Measurements from ENCODE around the gene NOTCH1. TPM values are rescaled to one million over a fixed set of nuclear protein-coding genes. Genes with fewer than 3 reads are reported as not detected.

The NOTCH1 gene
- total RNA-seq, 1 experiment from 2014 or later, result 39.2 TPM

DNA sequence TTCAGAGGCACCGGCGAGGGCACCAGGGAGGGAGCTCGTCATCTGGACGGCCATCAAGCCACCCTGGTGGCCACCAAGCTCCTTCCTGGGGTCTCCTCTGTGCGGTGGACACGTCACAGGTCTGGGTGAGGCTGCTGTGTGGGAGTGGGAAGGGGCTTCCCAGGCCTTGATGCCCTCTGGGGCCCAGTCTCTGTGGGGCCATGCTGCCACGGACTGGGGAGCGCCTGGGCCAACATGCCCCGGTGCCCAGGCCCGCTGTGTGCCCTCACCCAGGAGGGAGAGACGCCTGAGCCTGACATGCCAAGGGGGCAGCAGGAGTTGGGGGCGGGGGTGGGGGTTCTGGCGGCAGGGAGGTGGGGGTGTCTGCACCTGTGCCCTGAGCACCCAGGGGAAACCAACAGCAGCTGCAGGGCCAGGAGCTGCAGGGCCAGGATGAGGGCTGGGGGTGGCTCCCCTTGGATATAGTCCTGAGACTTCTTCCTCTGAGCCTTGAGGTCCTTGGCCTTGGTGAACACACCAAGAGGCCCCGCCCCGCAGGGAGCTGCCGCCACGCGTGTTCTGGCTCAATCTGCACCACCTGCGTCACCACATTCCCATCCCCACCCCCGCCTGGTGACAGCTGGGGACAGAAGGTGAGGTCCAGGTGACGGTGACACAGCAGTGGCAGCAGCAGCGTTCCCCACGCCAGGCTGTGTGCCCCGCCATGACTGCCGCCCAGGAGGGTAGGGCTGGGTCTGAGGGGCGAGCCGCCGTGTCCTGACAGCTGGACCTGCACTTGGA lies 47.7 kb downstream of the NOTCH1 start:
- H3K27me3 ChIP-seq (ENCODE audit: insufficient read depth, low read depth), result no peaks in the 10 kb centered on the region
- H4K20me1 ChIP-seq (ENCODE audit: insufficient read depth), result no peaks in the 10 kb centered on the region
- POLR2A ChIA-PET (ENCODE audit: unreplicated experiment), result no interaction called here
- no peaks in the 10 kb centered on the region for H3F3A ChIP-seq (ENCODE audit: insufficient read depth, low read depth)
- H3K4me3 ChIP-seq, result no peak overlapping the region
- H2AFZ ChIP-seq, result no peak overlapping the region
- no peak overlapping the region for H3K4me2 ChIP-seq
- H3K27ac ChIP-seq, result no peak overlapping the region
- BruUV-seq (replicated peaks), result no TSS peak
- H3K4me1 ChIP-seq (replicated peaks; ENCODE audit: insufficient read depth), result no peaks in the 10 kb centered on the region
- H3K36me3 ChIP-seq (ENCODE audit: low read depth), result no peaks in the 10 kb centered on the region
- no peaks in the 10 kb centered on the region for H3K9me3 ChIP-seq (ENCODE audit: insufficient read depth, low read depth)
- DNase-seq, result no peak
- CTCF ChIA-PET, result no interaction called here
- intact Hi-C loops (cut with micrococcal nuclease; ENCODE audit: unreplicated experiment), result no loop called here
- no peaks in the 10 kb centered on the region for H3K79me2 ChIP-seq (ENCODE audit: low read depth)
- TF ChIP-seq, protein P1, sequence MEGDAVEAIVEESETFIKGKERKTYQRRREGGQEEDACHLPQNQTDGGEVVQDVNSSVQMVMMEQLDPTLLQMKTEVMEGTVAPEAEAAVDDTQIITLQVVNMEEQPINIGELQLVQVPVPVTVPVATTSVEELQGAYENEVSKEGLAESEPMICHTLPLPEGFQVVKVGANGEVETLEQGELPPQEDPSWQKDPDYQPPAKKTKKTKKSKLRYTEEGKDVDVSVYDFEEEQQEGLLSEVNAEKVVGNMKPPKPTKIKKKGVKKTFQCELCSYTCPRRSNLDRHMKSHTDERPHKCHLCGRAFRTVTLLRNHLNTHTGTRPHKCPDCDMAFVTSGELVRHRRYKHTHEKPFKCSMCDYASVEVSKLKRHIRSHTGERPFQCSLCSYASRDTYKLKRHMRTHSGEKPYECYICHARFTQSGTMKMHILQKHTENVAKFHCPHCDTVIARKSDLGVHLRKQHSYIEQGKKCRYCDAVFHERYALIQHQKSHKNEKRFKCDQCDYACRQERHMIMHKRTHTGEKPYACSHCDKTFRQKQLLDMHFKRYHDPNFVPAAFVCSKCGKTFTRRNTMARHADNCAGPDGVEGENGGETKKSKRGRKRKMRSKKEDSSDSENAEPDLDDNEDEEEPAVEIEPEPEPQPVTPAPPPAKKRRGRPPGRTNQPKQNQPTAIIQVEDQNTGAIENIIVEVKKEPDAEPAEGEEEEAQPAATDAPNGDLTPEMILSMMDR (conservative IDR thresholded peaks at IDR 0.05), result no peak
- TF ChIP-seq EZH2 (IDR thresholded peaks at IDR 0.05; ENCODE audit: low read depth), result no peak
- H3K9me2 ChIP-seq (ENCODE audit: insufficient read depth), result no peaks in the 10 kb centered on the region

DNA sequence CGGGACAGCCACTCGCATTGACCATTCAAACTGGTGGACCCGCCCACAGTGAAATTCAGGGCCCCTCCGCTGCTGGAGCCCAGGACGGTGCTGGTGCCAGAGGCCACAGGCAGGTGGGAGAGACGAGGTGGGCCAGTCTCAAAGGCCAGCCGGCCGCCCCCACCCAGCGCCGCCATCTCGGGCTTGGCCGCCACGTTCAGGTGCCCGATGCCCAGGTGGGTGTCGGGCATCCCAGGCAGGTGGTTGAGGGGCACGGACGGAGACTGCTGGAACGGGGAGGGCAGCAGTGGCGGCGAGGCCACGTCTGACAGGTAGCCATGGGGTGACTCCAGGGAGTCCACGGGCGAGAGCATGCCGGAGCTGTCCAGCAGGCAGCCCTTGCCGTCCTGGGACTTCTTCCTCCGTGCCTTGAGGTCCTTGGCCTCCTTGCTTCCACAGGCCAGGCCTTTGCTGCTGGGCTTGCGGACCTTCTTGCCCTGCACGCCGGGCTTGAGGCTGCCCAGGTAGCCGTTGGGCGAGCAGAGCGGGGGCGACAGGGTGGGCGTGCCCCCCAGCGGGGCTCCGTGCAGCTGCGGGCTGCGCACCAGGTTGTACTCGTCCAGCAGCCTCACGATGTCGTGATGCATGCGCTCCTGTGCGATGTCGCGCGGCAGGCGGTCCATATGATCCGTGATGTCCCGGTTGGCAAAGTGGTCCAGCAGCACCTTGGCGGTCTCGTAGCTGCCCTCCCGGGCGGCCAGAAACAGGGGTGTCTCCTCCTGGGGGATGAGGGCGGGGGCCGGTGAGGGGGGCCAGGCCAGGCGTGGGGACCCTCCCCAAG lies 48.8 kb downstream of the NOTCH1 start:
- no TSS peak for BruUV-seq (replicated peaks)
- no peaks in the 10 kb centered on the region for H3K36me3 ChIP-seq (ENCODE audit: low read depth)

DNA sequence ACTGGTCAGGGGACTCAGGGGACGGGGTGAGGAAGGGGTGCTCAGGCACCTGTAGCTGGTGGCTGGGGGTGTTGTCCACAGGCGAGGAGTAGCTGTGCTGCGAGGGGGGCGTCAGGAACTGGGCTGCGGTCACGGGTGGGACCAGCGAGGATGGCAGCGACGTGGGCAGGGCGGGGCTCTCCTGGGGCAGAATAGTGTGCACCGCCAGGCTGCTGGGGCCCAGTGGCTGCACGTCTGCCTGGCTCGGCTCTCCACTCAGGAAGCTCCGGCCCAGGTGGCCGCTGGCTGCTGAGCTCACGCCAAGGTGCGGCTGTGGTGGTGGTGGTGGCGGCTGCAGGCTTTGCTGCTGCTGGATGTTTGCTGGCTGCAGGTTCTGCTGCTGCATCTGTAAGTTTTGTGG lies 49.7 kb downstream of the NOTCH1 start:
- no peak overlapping the region for H3K4me2 ChIP-seq
- no peaks in the 10 kb centered on the region for H3K36me3 ChIP-seq (ENCODE audit: low read depth)
- intact Hi-C loops (cut with micrococcal nuclease; ENCODE audit: unreplicated experiment), result no loop called here
- no peak overlapping the region for H2AFZ ChIP-seq
- H3K27me3 ChIP-seq (ENCODE audit: insufficient read depth, low read depth), result no peaks in the 10 kb centered on the region
- DNase-seq, result no peak
- H3K9me3 ChIP-seq (ENCODE audit: insufficient read depth, low read depth), result no peaks in the 10 kb centered on the region
- H3K9me2 ChIP-seq (ENCODE audit: insufficient read depth), result no peaks in the 10 kb centered on the region
- CTCF ChIA-PET, result interaction anchor here (0.6 kb wide), 1 partner anchor 62 kb away, joined by 3 read pairs; no protein-coding TSS in a partner anchor
- H3K27ac ChIP-seq, result no peak overlapping the region
- no peaks in the 10 kb centered on the region for H3K4me1 ChIP-seq (replicated peaks; ENCODE audit: insufficient read depth)
- BruUV-seq (replicated peaks), result no TSS peak
- no peaks in the 10 kb centered on the region for H3K79me2 ChIP-seq (ENCODE audit: low read depth)
- POLR2A ChIA-PET (ENCODE audit: unreplicated experiment), result no interaction called here
- no peak for TF ChIP-seq EZH2 (IDR thresholded peaks at IDR 0.05; ENCODE audit: low read depth)
- TF ChIP-seq, protein P1 (conservative IDR thresholded peaks at IDR 0.05), result no peak
- H3F3A ChIP-seq (ENCODE audit: insufficient read depth, low read depth), result no peaks in the 10 kb centered on the region
- H3K4me3 ChIP-seq, result no peak overlapping the region
- no peaks in the 10 kb centered on the region for H4K20me1 ChIP-seq (ENCODE audit: insufficient read depth)

More for the DNA sequence above, 48.8 kb downstream of the NOTCH1 start:
- Histone ChIP-seq H4K20me1 (ENCODE audit: insufficient read depth) (no peaks in the 10 kb centered on the region), H3K27me3 (ENCODE audit: insufficient read depth, low read depth) (no peaks in the 10 kb centered on the region), H3K27ac (no peak overlapping the region), H3K4me2 (no peak overlapping the region), H3K4me1 (replicated peaks; ENCODE audit: insufficient read depth) (no peaks in the 10 kb centered on the region), H3F3A (ENCODE audit: insufficient read depth, low read depth) (no peaks in the 10 kb centered on the region), H3K79me2 (ENCODE audit: low read depth) (no peaks in the 10 kb centered on the region), H3K9me2 (ENCODE audit: insufficient read depth) (no peaks in the 10 kb centered on the region), H3K9me3 (ENCODE audit: insufficient read depth, low read depth) (no peaks in the 10 kb centered on the region), H2AFZ (no peak overlapping the region), H3K4me3 (no peak overlapping the region)
- ChIA-PET CTCF (interaction anchor here (0.6 kb wide), 1 partner anchor 61 kb away, joined by 3 read pairs; no protein-coding TSS in a partner anchor), POLR2A (ENCODE audit: unreplicated experiment) (no interaction called here)
- intact Hi-C loops (cut with micrococcal nuclease; ENCODE audit: unreplicated experiment), result no loop called here
- TF ChIP-seq EZH2 (IDR thresholded peaks at IDR 0.05; ENCODE audit: low read depth), result no peak
- TF ChIP-seq, protein P1 (conservative IDR thresholded peaks at IDR 0.05), result no peak
- no peak for DNase-seq
